ENCODE measurements around the gene TMEM120B.
"Not testable (repeated sequence)": the region's sequence is repeated elsewhere in the genome, so short reads cannot be mapped to it uniquely, and the experiment has no call there.

Gene TMEM120B

GRCh38 chr12:121787063-121788025 is 74.8 kb downstream of the TMEM120B start:
- no peak overlapping the region for H2BK120ac ChIP-seq (ENCODE audit: low read depth, low read length)
- no peaks in the 10 kb centered on the region for H3K79me1 ChIP-seq (ENCODE audit: low read length)
- no peak overlapping the region for H2AK5ac ChIP-seq (ENCODE audit: low read length)
- no peak overlapping the region for H3K56ac ChIP-seq (ENCODE audit: low read length)
- H3K23ac ChIP-seq (ENCODE audit: low read length) = peak overlapping the region; percentile 45
- H3K4me3 ChIP-seq (ENCODE audit: low read length) = no peak overlapping the region
- H2BK15ac ChIP-seq (replicated peaks; ENCODE audit: low read depth) = no peak overlapping the region
- DNase-seq = no peak
- no CpG with 5 or more reads among the region's 17 CpGs for whole genome bisulfite sequencing (ENCODE audit: extremely low coverage, insufficient coverage, low lambda C conversion rate)
- H3K4ac ChIP-seq (ENCODE audit: low read depth, low read length) = no peak overlapping the region
- no peak overlapping the region for H4K5ac ChIP-seq (ENCODE audit: low read length)
- no peak overlapping the region for H3K18ac ChIP-seq (ENCODE audit: low read length)
- H4K8ac ChIP-seq (ENCODE audit: low read depth, low read length) = no peak overlapping the region
- H3K4me1 ChIP-seq (ENCODE audit: control insufficient read depth, low read depth, low read length) = no peaks in the 10 kb centered on the region
- H2BK5ac ChIP-seq (ENCODE audit: low read length) = no peak overlapping the region
- no peaks in the 10 kb centered on the region for H3K36me3 ChIP-seq (ENCODE audit: control insufficient read depth, insufficient read depth, low read length)
- no peak overlapping the region for H3K9ac ChIP-seq (ENCODE audit: low read length)
- no peaks in the 10 kb centered on the region for H3K79me2 ChIP-seq (ENCODE audit: control insufficient read depth, insufficient read depth, low read length)
- H3K27me3 ChIP-seq (ENCODE audit: insufficient read depth, low read length, poor library complexity) = no peaks in the 10 kb centered on the region
- no peak overlapping the region for H3K4me2 ChIP-seq (ENCODE audit: low read length)
- no peak overlapping the region for H3K27ac ChIP-seq (ENCODE audit: low read depth, low read length)

- no peak overlapping the region for H3K4ac ChIP-seq (ENCODE audit: low read depth, low read length)
- H3K9ac ChIP-seq (ENCODE audit: low read length) = no peak overlapping the region
- peak overlapping the region; percentile 44 for H3K56ac ChIP-seq (ENCODE audit: low read length)
- no peak overlapping the region for H3K18ac ChIP-seq (ENCODE audit: low read length)
- H3K4me3 ChIP-seq (ENCODE audit: low read length) = no peak overlapping the region
- no peak overlapping the region for H2BK15ac ChIP-seq (replicated peaks; ENCODE audit: low read depth)
- no peak overlapping the region for H2BK120ac ChIP-seq (ENCODE audit: low read depth, low read length)
- no peak overlapping the region for H4K8ac ChIP-seq (ENCODE audit: low read depth, low read length)
- peaks cover 3% of the 10 kb centered on the region for H3K79me1 ChIP-seq (ENCODE audit: low read length)
- H2BK5ac ChIP-seq (ENCODE audit: low read length) = no peak overlapping the region
- no peak overlapping the region for H3K23ac ChIP-seq (ENCODE audit: low read length)
- H2AK5ac ChIP-seq (ENCODE audit: low read length) = no peak overlapping the region
- no CpG with 5 or more reads among the region's 7 CpGs for WGBS (ENCODE audit: extremely low coverage, insufficient coverage, low lambda C conversion rate)
- no peaks in the 10 kb centered on the region for H3K36me3 ChIP-seq (ENCODE audit: control insufficient read depth, insufficient read depth, low read length)
- DNase-seq = peak; percentile 53
- H3K4me2 ChIP-seq (ENCODE audit: low read length) = no peak overlapping the region
- no peak overlapping the region for H4K5ac ChIP-seq (ENCODE audit: low read length)
- H3K4me1 ChIP-seq (ENCODE audit: control insufficient read depth, low read depth, low read length) = peaks cover 2% of the 10 kb centered on the region
- no peaks in the 10 kb centered on the region for H3K79me2 ChIP-seq (ENCODE audit: control insufficient read depth, insufficient read depth, low read length)
- H3K27me3 ChIP-seq (ENCODE audit: insufficient read depth, low read length, poor library complexity) = no peaks in the 10 kb centered on the region
- no peak overlapping the region for H3K27ac ChIP-seq (ENCODE audit: low read depth, low read length)
These were observed 75.7 kb downstream of the TMEM120B start for GRCh38 chr12:121788176-121788818.

- Histone ChIP-seq H3K23ac (ENCODE audit: low read length) (no peak overlapping the region), H3K36me3 (ENCODE audit: control insufficient read depth, insufficient read depth, low read length) (no peaks in the 10 kb centered on the region), H3K4me1 (ENCODE audit: control insufficient read depth, low read depth, low read length) (peaks cover 2% of the 10 kb centered on the region), H3K4ac (ENCODE audit: low read depth, low read length) (no peak overlapping the region), H4K5ac (ENCODE audit: low read length) (no peak overlapping the region), H3K9ac (ENCODE audit: low read length) (no peak overlapping the region), H3K27ac (ENCODE audit: low read depth, low read length) (no peak overlapping the region), H3K27me3 (ENCODE audit: insufficient read depth, low read length, poor library complexity) (no peaks in the 10 kb centered on the region), H4K8ac (ENCODE audit: low read depth, low read length) (no peak overlapping the region), H2AK5ac (ENCODE audit: low read length) (no peak overlapping the region), H3K79me2 (ENCODE audit: control insufficient read depth, insufficient read depth, low read length) (no peaks in the 10 kb centered on the region), H3K56ac (ENCODE audit: low read length) (no peak overlapping the region), H3K79me1 (ENCODE audit: low read length) (peaks cover 3% of the 10 kb centered on the region), H2BK15ac (replicated peaks; ENCODE audit: low read depth) (no peak overlapping the region), H3K18ac (ENCODE audit: low read length) (no peak overlapping the region), H2BK120ac (ENCODE audit: low read depth, low read length) (no peak overlapping the region), H2BK5ac (ENCODE audit: low read length) (no peak overlapping the region), H3K4me3 (ENCODE audit: low read length) (no peak overlapping the region), H3K4me2 (ENCODE audit: low read length) (no peak overlapping the region)
- no peak for DNase-seq
- no CpG with 5 or more reads among the region's 13 CpGs for WGBS (ENCODE audit: extremely low coverage, insufficient coverage, low lambda C conversion rate)
These were observed 76.8 kb downstream of the TMEM120B start for GRCh38 chr12:121789233-121789781.

- H2BK15ac ChIP-seq (replicated peaks; ENCODE audit: low read depth) = no peak overlapping the region
- peaks cover 3% of the 10 kb centered on the region for H3K79me1 ChIP-seq (ENCODE audit: low read length)
- H3K27ac ChIP-seq (ENCODE audit: low read depth, low read length) = no peak overlapping the region
- peak overlapping the region; percentile 5 for H3K56ac ChIP-seq (ENCODE audit: low read length)
- H3K23ac ChIP-seq (ENCODE audit: low read length) = no peak overlapping the region
- no peak overlapping the region for H3K18ac ChIP-seq (ENCODE audit: low read length)
- H4K5ac ChIP-seq (ENCODE audit: low read length) = no peak overlapping the region
- no peaks in the 10 kb centered on the region for H3K36me3 ChIP-seq (ENCODE audit: control insufficient read depth, insufficient read depth, low read length)
- peak; percentile 47 for DNase-seq
- no peaks in the 10 kb centered on the region for H3K79me2 ChIP-seq (ENCODE audit: control insufficient read depth, insufficient read depth, low read length)
- H3K4ac ChIP-seq (ENCODE audit: low read depth, low read length) = no peak overlapping the region
- peaks cover 5% of the 10 kb centered on the region for H3K4me1 ChIP-seq (ENCODE audit: control insufficient read depth, low read depth, low read length)
- no peak overlapping the region for H4K8ac ChIP-seq (ENCODE audit: low read depth, low read length)
- no peak overlapping the region for H3K9ac ChIP-seq (ENCODE audit: low read length)
- H3K4me2 ChIP-seq (ENCODE audit: low read length) = no peak overlapping the region
- no CpG with 5 or more reads among the region's 28 CpGs for WGBS (ENCODE audit: extremely low coverage, insufficient coverage, low lambda C conversion rate)
- no peak overlapping the region for H2BK120ac ChIP-seq (ENCODE audit: low read depth, low read length)
- H2BK5ac ChIP-seq (ENCODE audit: low read length) = no peak overlapping the region
- no peaks in the 10 kb centered on the region for H3K27me3 ChIP-seq (ENCODE audit: insufficient read depth, low read length, poor library complexity)
- no peak overlapping the region for H2AK5ac ChIP-seq (ENCODE audit: low read length)
- H3K4me3 ChIP-seq (ENCODE audit: low read length) = no peak overlapping the region
These were observed 77.5 kb downstream of the TMEM120B start for GRCh38 chr12:121789800-121790728.

GRCh38 chr12:121790785-121791184 is 78.2 kb downstream of the TMEM120B start:
- not testable (repeated sequence) for H3K56ac ChIP-seq (ENCODE audit: low read length); H2BK120ac ChIP-seq (ENCODE audit: low read depth, low read length); H4K8ac ChIP-seq (ENCODE audit: low read depth, low read length); H2BK15ac ChIP-seq (replicated peaks; ENCODE audit: low read depth); H3K36me3 ChIP-seq (ENCODE audit: control insufficient read depth, insufficient read depth, low read length); H3K4ac ChIP-seq (ENCODE audit: low read depth, low read length); H3K9ac ChIP-seq (ENCODE audit: low read length); H2AK5ac ChIP-seq (ENCODE audit: low read length); H3K79me2 ChIP-seq (ENCODE audit: control insufficient read depth, insufficient read depth, low read length); DNase-seq; H3K4me1 ChIP-seq (ENCODE audit: control insufficient read depth, low read depth, low read length); H3K18ac ChIP-seq (ENCODE audit: low read length); H3K27ac ChIP-seq (ENCODE audit: low read depth, low read length); H3K23ac ChIP-seq (ENCODE audit: low read length); H3K4me3 ChIP-seq (ENCODE audit: low read length); H3K79me1 ChIP-seq (ENCODE audit: low read length); H3K27me3 ChIP-seq (ENCODE audit: insufficient read depth, low read length, poor library complexity); H2BK5ac ChIP-seq (ENCODE audit: low read length); H3K4me2 ChIP-seq (ENCODE audit: low read length); H4K5ac ChIP-seq (ENCODE audit: low read length)
- no CpG with 5 or more reads among the region's 8 CpGs for WGBS (ENCODE audit: extremely low coverage, insufficient coverage, low lambda C conversion rate)
